SK-N-SH (cell line): ENCODE results near the gene PIEZO2.

ENCODE experiments used
- EZH2phosphoT487 ChIP-seq: fragments of 200-600 bp; sonication (generic); IDR thresholded peaks from 2 replicates; pipeline ENCODE4 v1.6.1; 2017; ENCODE audit warnings: low read depth, mixed run types, mild to moderate bottlenecking, antibody characterized with exemption, moderate library complexity, borderline replicate concordance
- IRF3 ChIP-seq: fragments of 150-350 bp; IDR thresholded peaks from 2 replicates; pipeline ENCODE4 v1.6.1; 2016; ENCODE audit warnings: mild to moderate bottlenecking, low read depth, low read length
- MAX ChIP-seq: IDR thresholded peaks from 2 replicates; pipeline ENCODE4 v1.4.0; 2012; ENCODE audit warnings: low read depth
- NRF1 ChIP-seq: IDR thresholded peaks from 2 replicates; pipeline ENCODE4 v1.6.1; 2012; ENCODE audit warnings: low read depth, mild to moderate bottlenecking, low read length
- POLR2AphosphoS5 ChIP-seq: IDR thresholded peaks from 2 replicates; pipeline ENCODE4 v1.6.1; 2012; ENCODE audit warnings: low read depth, low read length
- RAD21 ChIP-seq: IDR thresholded peaks from 2 replicates; pipeline ENCODE4 v1.6.1; 2012; ENCODE audit warnings: mild to moderate bottlenecking, low read length
- RCOR1 ChIP-seq: fragments of 150-350 bp; IDR thresholded peaks from 2 replicates; pipeline ENCODE4 v1.6.1; 2017; ENCODE audit warnings: antibody characterized with exemption, low read length
- RFX5 ChIP-seq: IDR thresholded peaks from 2 replicates; pipeline ENCODE4 v1.6.1; 2012; ENCODE audit warnings: mild to moderate bottlenecking, improper control_type of control experiment, low read length
- SIN3A ChIP-seq: IDR thresholded peaks from 2 replicates; pipeline ENCODE4 v1.6.1; 2012; ENCODE audit warnings: low read depth, mild to moderate bottlenecking, low read length, moderate library complexity, borderline replicate concordance
- SMC3 ChIP-seq: IDR thresholded peaks from 2 replicates; pipeline ENCODE4 v1.6.1; 2012; ENCODE audit warnings: low read depth, low read length, improper control_type of control experiment
- TAF1 ChIP-seq: IDR thresholded peaks from 2 replicates; pipeline ENCODE4 v1.6.1; 2012; ENCODE audit warnings: low read depth, mild to moderate bottlenecking, low read length, moderate library complexity, borderline replicate concordance
- YY1 ChIP-seq: IDR thresholded peaks from 2 replicates; pipeline ENCODE4 v1.4.0; 2012; ENCODE audit warnings: low read depth, mild to moderate bottlenecking
- TF ChIP-seq, protein P1 (sequence below): fragments of 200-600 bp; sonication (generic); IDR thresholded peaks from 2 replicates; pipeline ENCODE4 v1.6.1; 2017; ENCODE audit warnings: antibody characterized with exemption, mild to moderate bottlenecking, moderate library complexity
- TF ChIP-seq, protein P2 (sequence below): IDR thresholded peaks from 2 replicates; pipeline ENCODE4 v1.6.1; 2012; ENCODE audit warnings: mild to moderate bottlenecking, low read depth, low read length, moderate library complexity

GRCh38 chr18:10685484-10685883 lies 463.9 kb downstream of the PIEZO2 start:
- TF ChIP-seq, protein P1, sequence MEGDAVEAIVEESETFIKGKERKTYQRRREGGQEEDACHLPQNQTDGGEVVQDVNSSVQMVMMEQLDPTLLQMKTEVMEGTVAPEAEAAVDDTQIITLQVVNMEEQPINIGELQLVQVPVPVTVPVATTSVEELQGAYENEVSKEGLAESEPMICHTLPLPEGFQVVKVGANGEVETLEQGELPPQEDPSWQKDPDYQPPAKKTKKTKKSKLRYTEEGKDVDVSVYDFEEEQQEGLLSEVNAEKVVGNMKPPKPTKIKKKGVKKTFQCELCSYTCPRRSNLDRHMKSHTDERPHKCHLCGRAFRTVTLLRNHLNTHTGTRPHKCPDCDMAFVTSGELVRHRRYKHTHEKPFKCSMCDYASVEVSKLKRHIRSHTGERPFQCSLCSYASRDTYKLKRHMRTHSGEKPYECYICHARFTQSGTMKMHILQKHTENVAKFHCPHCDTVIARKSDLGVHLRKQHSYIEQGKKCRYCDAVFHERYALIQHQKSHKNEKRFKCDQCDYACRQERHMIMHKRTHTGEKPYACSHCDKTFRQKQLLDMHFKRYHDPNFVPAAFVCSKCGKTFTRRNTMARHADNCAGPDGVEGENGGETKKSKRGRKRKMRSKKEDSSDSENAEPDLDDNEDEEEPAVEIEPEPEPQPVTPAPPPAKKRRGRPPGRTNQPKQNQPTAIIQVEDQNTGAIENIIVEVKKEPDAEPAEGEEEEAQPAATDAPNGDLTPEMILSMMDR, result no peak
- TF ChIP-seq SIN3A, result no peak
- TF ChIP-seq RAD21, result no peak
- no peak for TF ChIP-seq NRF1
- no peak for TF ChIP-seq POLR2AphosphoS5
- no peak for TF ChIP-seq IRF3
- no peak for TF ChIP-seq TAF1
- no peak for TF ChIP-seq YY1
- no peak for TF ChIP-seq MAX
- no peak for TF ChIP-seq EZH2phosphoT487
- no peak for TF ChIP-seq RCOR1
- no peak for TF ChIP-seq SMC3
- TF ChIP-seq, protein P2, sequence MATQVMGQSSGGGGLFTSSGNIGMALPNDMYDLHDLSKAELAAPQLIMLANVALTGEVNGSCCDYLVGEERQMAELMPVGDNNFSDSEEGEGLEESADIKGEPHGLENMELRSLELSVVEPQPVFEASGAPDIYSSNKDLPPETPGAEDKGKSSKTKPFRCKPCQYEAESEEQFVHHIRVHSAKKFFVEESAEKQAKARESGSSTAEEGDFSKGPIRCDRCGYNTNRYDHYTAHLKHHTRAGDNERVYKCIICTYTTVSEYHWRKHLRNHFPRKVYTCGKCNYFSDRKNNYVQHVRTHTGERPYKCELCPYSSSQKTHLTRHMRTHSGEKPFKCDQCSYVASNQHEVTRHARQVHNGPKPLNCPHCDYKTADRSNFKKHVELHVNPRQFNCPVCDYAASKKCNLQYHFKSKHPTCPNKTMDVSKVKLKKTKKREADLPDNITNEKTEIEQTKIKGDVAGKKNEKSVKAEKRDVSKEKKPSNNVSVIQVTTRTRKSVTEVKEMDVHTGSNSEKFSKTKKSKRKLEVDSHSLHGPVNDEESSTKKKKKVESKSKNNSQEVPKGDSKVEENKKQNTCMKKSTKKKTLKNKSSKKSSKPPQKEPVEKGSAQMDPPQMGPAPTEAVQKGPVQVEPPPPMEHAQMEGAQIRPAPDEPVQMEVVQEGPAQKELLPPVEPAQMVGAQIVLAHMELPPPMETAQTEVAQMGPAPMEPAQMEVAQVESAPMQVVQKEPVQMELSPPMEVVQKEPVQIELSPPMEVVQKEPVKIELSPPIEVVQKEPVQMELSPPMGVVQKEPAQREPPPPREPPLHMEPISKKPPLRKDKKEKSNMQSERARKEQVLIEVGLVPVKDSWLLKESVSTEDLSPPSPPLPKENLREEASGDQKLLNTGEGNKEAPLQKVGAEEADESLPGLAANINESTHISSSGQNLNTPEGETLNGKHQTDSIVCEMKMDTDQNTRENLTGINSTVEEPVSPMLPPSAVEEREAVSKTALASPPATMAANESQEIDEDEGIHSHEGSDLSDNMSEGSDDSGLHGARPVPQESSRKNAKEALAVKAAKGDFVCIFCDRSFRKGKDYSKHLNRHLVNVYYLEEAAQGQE, result no peak
- no peak for TF ChIP-seq RFX5
